Measurements from ENCODE around the gene RGPD8. TPM values are rescaled to one million over a fixed set of nuclear protein-coding genes. Genes with fewer than 3 reads are reported as not detected.

Gene RGPD8
- total and polyA plus RNA-seq, 2 of the 13 experiments (the other 11 are each of a cell fraction or from before 2014, with no cell fraction given) = 2.3 to 12.8 TPM

DNA sequence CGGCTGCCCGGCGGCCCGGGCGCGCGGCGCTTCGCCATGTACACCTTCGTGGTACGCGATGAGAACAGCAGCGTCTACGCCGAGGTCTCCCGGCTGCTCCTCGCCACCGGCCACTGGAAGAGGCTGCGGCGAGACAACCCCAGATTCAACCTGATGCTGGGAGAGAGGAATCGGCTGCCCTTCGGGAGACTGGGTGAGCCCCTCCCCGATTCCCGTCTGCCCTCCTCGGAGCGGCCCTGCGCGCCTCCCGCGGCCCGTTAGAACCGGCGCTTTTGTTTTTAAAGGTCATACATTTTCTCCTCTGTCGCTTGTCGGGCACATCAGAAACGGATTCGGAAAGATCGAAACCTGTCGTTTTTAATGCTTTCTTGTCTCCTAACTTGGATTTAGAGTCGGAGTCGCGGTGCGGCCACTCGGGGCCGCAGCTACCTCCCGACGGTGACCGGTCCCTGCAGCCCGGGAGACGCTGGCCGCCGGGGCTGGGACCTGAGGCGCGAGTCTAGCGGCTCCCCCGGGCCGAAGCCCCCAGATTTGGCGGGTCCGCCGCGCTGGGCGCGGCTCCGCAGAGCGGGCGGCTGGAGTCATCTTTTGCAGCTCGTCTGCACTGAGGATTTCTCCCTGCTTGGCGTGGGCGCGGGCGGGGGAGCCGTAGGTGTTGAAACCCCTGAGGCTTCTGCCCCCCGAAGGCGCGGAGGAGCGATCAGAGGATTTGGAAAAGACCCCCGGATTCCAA, 49.0 kb upstream of the RGPD8 start (continued):
- TF ChIP-seq ATF3 (CRISPR knock-in tag; IDR thresholded peaks at IDR 0.05) (0 out of 2 replicates have a peak, but pooled peaks have one; percentile 6), HNRNPL (IDR thresholded peaks at IDR 0.05; ENCODE audit: low read depth, low read length) (no peak), GTF2F1 (IDR thresholded peaks at IDR 0.05; ENCODE audit: low read length) (no peak), XRCC5 (optimal IDR thresholded peaks at IDR 0.05; ENCODE audit: low read length) (peak; percentile 16), RFX5 (IDR thresholded peaks at IDR 0.05; ENCODE audit: low read depth, low read length) (no peak), ZNF317 (CRISPR knock-in tag; IDR thresholded peaks at IDR 0.05) (no peak), GFI1 (CRISPR knock-in tag; IDR thresholded peaks at IDR 0.05; ENCODE audit: borderline replicate concordance) (0 out of 2 replicates have a peak, but pooled peaks have one; percentile 60), ZFP91 (CRISPR knock-in tag; IDR thresholded peaks at IDR 0.05; ENCODE audit: borderline replicate concordance) (peak; percentile 52; the same call in 1 of the 2 replicates), ZNF782 (CRISPR knock-in tag; IDR thresholded peaks at IDR 0.05; ENCODE audit: borderline replicate concordance) (no peak), MIER2 (CRISPR knock-in tag; IDR thresholded peaks at IDR 0.05) (no peak), ZNF142 (CRISPR knock-in tag; IDR thresholded peaks at IDR 0.05) (peak; percentile 24; the same call in 1 of the 2 replicates), ARNT (IDR thresholded peaks at IDR 0.05) (no peak), ZNF879 (CRISPR knock-in tag; IDR thresholded peaks at IDR 0.05) (0 out of 2 replicates have a peak, but pooled peaks have one; percentile 81)
- TF ChIP-seq, protein P1, sequence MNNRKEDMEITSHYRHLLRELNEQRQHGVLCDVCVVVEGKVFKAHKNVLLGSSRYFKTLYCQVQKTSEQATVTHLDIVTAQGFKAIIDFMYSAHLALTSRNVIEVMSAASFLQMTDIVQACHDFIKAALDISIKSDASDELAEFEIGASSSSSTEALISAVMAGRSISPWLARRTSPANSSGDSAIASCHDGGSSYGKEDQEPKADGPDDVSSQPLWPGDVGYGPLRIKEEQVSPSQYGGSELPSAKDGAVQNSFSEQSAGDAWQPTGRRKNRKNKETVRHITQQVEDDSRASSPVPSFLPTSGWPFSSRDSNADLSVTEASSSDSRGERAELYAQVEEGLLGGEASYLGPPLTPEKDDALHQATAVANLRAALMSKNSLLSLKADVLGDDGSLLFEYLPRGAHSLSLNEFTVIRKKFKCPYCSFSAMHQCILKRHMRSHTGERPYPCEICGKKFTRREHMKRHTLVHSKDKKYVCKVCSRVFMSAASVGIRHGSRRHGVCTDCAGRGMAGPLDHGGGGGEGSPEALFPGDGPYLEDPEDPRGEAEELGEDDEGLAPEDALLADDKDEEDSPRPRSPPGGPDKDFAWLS (CRISPR knock-in tag; IDR thresholded peaks at IDR 0.05; ENCODE audit: borderline replicate concordance) = no peak
- TF ChIP-seq, protein P2, sequence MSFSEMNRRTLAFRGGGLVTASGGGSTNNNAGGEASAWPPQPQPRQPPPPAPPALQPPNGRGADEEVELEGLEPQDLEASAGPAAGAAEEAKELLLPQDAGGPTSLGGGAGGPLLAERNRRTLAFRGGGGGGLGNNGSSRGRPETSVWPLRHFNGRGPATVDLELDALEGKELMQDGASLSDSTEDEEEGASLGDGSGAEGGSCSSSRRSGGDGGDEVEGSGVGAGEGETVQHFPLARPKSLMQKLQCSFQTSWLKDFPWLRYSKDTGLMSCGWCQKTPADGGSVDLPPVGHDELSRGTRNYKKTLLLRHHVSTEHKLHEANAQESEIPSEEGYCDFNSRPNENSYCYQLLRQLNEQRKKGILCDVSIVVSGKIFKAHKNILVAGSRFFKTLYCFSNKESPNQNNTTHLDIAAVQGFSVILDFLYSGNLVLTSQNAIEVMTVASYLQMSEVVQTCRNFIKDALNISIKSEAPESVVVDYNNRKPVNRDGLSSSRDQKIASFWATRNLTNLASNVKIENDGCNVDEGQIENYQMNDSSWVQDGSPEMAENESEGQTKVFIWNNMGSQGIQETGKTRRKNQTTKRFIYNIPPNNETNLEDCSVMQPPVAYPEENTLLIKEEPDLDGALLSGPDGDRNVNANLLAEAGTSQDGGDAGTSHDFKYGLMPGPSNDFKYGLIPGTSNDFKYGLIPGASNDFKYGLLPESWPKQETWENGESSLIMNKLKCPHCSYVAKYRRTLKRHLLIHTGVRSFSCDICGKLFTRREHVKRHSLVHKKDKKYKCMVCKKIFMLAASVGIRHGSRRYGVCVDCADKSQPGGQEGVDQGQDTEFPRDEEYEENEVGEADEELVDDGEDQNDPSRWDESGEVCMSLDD (CRISPR knock-in tag; IDR thresholded peaks at IDR 0.05; ENCODE audit: borderline replicate concordance) = 0 out of 2 replicates have a peak, but pooled peaks have one; percentile 44
- TF ChIP-seq, protein P3, sequence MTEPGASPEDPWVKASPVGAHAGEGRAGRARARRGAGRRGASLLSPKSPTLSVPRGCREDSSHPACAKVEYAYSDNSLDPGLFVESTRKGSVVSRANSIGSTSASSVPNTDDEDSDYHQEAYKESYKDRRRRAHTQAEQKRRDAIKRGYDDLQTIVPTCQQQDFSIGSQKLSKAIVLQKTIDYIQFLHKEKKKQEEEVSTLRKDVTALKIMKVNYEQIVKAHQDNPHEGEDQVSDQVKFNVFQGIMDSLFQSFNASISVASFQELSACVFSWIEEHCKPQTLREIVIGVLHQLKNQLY (CRISPR knock-in tag; IDR thresholded peaks at IDR 0.05) = peak; percentile 20; the same call in 1 of the 2 replicates

All from HepG2 (cell line).